ENCODE data around the gene MLXIP. TPM values are rescaled to one million over a fixed set of nuclear protein-coding genes. Genes with fewer than 3 reads are reported as not detected.

MLXIP gene
- total and polyA plus RNA-seq, 2 donors = 37.8 to 67.9 TPM

Other genes with a start within 250 kb of the MLXIP start
- gene HPD, start 219.9 kb upstream of the MLXIP start, total RNA-seq = not detected
- 4.0 TPM for gene HPD, start 219.9 kb upstream of the MLXIP start, polyA plus RNA-seq
- 28.3 TPM for gene PSMD9, start 190.0 kb upstream of the MLXIP start, total RNA-seq
- 115 TPM for gene PSMD9, start 190.0 kb upstream of the MLXIP start, polyA plus RNA-seq
- gene CFAP251, start 160.2 kb upstream of the MLXIP start, total RNA-seq = 3.0 TPM
- 0.52 TPM for gene CFAP251, start 160.2 kb upstream of the MLXIP start, polyA plus RNA-seq
- 7.8 TPM for gene BCL7A, start 56.9 kb upstream of the MLXIP start, total RNA-seq
- 9.1 TPM for gene BCL7A, start 56.9 kb upstream of the MLXIP start, polyA plus RNA-seq
- gene IL31, start 95.5 kb downstream of the MLXIP start, total RNA-seq = not detected
- not detected for gene IL31, start 95.5 kb downstream of the MLXIP start, polyA plus RNA-seq
- gene LRRC43, start 104.4 kb downstream of the MLXIP start, total RNA-seq = not detected
- gene LRRC43, start 104.4 kb downstream of the MLXIP start, polyA plus RNA-seq = 0.13 TPM
- 0.16 TPM for gene B3GNT4, start 125.0 kb downstream of the MLXIP start, total RNA-seq
- 0.57 TPM for gene B3GNT4, start 125.0 kb downstream of the MLXIP start, polyA plus RNA-seq
- 46.2 TPM for gene DIABLO, start 147.3 kb downstream of the MLXIP start, total RNA-seq
- gene DIABLO, start 147.3 kb downstream of the MLXIP start, polyA plus RNA-seq = 52.0 TPM
- gene VPS33A, start 187.7 kb downstream of the MLXIP start, total RNA-seq = 17.0 TPM
- gene VPS33A, start 187.7 kb downstream of the MLXIP start, polyA plus RNA-seq = 12.4 TPM